SIG-M5 (cell line): ENCODE results near the gene SDHAF4.
"Not testable (repeated sequence)": the region's sequence is repeated elsewhere in the genome, so short reads cannot be mapped to it uniquely, and the experiment has no call there.

ENCODE experiments used
- DNase-seq: peaks from one replicate; lab custom pipeline; 2025; lab: John Stamatoyannopoulos, UW

SDHAF4 gene

DNA sequence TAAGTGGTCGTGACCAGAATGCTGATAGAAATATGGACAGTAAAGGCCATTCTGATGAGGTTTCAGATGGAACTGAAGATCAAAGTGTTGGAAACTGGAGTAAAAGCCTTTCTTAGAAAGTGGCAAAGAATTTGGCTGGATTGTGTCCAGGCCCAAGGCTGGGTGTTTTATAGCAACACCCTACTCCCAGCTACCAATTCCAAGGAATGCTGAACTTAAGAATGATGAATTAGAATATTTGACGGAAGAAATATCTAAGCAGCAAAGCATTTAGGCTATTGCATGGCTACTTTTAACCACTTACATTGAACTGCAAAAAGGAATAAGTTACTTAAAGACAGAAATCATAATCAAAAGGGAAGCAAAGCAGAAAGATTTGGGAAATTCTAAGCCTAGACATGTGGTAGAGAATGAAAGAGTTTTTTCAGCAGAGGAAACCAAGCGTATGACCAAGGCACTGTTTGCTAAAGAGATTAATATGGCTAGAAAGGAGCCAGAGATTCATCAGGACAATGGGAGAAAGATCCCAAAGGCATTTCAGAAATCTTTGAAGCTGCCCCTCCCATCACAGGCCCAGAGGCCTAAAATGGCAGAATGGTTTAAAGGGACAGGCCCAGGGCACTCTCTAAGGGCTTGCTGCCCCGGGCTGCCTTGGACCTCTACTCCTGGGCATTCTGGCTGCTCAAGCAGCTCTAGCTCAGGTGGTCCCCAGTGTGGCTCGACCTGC is 25.8 kb downstream of the SDHAF4 start:
- no peak for DNase-seq

DNA sequence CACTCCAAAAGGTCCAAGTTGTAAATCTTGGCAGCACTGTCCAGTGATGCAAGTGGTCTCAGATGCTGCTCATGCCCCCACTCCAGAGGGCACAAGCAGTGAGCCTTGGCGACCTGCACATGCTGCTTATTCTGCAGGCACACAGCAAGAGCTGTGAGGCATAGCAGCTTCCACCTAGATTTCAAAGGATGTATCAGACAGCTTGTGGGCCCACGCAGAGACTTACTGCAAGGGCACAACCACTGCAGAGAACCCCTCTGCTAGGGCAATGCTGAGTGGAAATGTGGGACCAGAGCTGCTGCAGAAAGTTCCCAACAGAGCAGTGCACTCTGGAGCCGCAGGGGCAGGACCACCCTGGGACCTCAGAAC is 26.4 kb downstream of the SDHAF4 start:
- no peak for DNase-seq

DNA sequence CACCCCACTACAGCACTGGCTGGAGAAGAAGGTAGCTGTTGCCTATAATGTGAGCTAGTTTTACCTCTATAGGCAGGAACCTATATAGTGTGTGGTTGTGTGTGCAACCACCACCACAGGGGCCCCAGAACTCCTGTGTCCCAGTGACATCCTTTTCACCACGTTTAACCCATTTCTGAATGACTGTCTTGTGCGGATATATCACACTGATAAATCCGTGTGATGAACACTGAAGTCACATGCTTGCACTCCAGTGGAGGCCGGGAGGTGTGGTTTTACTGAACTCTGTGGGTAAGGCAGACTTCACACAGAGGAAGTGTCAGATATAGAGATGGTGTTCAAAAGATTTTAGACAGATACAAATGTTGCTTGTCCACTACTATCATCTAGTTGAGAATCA is 32.5 kb downstream of the SDHAF4 start:
- no peak for DNase-seq

DNA sequence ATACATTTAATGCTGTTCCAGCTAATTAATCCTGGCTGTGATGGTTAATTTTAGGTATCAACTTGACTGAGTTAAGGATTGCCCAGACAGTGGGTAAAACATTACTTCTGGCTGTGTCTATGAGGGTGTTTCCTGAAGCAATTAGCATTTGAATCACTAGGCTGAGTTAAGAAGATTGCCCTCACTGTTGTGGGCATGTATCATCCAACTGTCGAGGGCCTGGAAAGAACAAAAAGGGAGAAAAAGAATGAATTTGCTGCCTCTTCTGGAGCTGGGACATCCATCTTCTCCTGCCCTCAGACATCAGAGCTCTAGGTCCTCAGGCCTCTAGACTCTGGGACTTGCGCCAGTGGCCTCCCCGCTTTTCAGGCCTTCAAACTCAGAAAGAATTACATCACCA is 34.3 kb downstream of the SDHAF4 start:
- DNase-seq, result no peak

DNA sequence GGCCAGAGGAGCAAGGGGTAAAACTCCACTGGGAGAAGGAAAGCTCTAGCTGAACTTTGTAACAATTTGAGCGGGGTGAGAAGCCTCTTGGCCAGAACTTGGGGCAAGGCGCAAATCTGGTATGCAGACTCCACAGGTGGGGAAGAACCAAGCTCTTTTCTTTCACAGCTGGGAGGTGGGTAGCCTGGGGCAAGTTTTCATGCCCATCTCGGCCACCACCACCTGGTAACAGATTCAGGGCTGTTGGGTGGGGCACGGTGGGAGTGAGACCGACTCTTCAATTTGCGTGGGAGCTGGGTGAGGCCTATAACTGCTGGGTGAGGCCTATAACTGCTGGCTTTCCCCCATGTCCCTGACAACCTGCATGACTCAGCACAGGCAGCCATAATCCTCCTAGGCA is 37.5 kb downstream of the SDHAF4 start:
- DNase-seq, result no peak

DNA sequence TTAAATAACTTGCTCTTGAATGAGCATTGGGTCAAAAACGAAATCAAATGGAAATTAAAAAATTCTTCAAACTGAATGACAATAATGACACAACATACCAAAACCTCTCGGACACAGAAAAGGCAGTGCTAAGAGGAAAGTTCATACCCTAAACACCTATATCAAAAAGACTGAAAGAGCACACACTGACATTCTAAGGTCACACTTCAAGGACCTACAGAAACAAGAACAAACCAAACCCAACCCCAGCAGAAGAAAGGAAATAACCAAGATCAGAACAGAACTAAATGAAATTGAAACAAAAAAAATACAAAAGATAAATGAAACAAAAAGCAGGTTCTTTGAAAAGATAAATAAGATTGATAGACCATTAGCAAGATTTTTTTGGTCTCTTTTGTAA is 40.6 kb downstream of the SDHAF4 start:
- not testable (repeated sequence) for DNase-seq

DNA sequence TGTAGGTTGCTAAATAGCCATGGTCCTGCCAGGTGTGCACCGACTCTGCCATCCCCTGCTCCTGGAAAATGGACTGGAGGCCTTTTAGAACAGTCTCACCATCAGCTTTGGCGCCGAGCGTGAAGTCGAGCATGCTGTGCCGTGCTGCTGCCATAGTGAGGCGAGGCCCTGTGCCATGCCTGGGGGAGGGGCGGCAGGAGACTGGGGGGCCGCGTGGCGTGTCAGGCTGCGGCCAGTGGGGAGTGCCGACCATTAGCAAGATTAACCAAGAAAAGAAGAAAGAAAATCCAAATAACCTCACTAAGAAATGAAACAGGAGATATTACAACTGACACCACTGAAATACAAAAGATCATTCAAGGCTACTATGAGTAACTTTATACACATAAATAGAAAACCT is 42.5 kb downstream of the SDHAF4 start:
- DNase-seq, result not testable (repeated sequence)

DNA sequence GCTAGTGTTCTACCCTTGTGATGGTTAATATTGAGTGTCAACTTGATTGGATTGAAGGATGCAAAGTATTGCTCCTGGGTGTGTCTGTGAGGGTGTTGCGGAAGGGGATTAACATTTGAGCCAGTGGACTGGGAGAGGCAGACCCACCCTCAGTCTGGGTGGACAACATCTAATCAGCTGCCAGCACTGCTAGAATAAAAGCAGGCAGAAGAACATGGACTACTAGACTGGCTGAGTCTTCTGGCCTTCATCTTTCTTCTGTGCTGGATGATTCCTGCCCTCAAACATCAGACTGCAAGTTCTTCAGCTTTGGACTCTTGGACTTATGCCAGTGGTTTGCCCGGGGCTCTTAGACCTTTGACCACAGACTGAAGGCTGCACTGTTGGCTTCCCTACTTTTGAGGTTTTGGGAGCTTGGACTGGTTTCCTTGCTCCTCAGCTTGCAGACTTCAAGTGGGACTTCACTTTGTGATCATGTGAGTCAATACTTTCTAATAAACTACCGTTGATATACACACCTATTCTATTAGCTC is 50.1 kb downstream of the SDHAF4 start:
- no peak for DNase-seq

DNA sequence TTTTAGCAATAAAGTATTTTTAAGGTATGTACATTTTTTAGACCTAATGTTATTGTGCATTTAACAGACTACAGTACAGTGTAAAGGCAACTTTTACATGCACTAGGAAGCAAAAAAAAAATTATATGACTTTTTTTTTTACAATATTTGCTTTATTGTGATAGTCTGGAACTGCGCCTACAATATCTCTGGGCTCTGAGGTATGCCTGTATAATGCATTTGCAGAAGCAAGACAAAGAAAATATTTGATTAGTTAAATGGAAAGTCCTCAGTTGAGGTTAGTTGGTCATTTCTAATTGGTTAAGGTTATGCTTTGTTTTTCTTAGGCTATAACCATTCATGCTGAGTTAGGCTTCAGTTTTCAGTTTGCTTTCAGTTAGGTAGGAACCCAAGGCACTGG is 54.0 kb downstream of the SDHAF4 start:
- DNase-seq, result no peak

DNA sequence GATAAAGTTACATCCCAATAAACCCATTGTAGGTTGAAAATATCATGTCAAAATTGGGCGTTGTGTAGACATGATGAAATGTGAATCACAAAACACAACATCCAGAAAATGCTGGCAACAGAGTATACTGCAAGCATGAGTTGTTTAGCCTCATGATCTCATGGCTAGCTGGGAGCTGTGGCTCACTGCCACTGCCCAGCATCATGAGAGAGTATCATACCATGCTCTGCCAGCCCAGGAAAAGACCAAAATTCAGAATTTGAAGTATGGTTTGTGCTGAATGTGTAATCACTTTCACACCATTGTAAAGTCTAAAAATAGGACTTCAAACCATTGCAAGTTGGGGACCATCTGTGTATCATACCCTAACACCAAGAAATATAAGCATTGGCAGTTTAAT is 55.7 kb downstream of the SDHAF4 start:
- no peak for DNase-seq

DNA sequence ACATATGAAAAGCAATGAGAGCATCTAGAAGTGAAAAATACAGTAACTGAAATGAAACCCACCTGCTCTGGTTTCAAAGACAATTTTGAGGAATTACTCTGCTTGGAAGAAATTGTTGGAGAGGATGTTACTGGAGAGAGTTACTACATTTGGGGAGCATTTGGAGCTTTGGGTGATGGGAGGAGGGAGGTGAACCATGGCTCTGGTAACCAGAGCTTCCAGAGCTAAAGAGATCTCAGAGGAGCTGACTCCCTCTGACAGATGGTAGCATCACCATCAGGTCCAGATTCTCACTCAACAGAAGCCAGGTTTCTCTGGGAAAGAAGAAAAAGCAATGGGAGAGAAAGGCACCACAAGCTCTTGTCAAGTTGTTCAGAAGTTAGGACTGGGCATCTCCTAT is 58.7 kb downstream of the SDHAF4 start:
- DNase-seq, result no peak

DNA sequence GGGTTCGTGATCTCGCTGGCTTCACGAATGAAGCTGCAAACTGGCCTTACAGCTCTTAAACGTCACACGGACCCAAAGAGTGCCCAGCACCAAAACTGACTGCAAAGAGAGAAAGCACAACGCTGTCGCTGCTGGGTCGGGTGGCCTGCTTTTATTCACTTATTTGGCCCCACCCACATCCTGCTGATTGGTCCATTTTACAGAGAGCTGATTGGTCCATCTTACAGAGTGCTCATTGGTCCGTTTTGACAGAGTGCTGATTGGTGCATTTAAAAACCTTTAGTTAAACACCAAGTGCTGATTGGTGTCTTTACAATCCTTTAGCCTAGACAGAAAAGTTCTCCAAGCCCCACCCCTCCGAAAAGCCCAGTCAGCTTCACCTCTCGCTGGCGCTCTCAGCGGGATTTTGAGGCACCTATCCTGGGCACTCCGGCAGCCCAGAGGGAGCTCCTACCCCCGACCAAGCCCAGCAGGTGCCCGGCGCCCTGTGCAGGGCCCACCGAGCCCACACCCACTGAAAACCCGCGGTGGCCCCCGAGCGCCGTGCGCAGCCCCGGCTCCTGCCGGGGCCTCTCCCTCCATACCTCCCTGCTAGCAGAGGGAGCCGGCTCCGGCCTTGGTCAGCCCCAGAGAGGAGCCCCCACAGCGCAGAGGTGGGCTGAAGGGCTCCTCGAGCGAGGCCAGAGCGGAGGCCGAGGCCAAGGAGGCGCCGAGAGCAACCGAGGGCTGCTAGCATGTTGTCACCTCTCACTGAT is 60.9 kb downstream of the SDHAF4 start:
- no peak for DNase-seq

DNA sequence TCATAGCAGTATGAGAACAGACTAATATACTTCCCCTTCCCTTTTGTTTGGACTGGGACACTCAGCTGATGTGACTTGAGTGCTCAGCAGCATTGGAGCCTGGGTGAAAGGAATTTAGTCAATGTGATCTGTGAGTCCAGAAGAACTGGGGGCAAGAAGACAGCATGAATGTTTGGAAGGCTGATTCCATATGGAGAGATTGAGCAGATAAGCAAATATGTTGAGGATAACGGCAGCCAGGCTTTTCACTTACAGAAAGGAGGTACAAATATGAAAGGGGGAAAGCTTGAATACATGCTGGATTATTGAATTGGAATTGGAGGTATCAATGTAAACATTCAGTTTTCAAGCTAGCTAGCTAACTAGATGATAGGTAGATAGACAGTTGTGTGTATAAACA is 63.2 kb downstream of the SDHAF4 start:
- DNase-seq, result no peak

DNA sequence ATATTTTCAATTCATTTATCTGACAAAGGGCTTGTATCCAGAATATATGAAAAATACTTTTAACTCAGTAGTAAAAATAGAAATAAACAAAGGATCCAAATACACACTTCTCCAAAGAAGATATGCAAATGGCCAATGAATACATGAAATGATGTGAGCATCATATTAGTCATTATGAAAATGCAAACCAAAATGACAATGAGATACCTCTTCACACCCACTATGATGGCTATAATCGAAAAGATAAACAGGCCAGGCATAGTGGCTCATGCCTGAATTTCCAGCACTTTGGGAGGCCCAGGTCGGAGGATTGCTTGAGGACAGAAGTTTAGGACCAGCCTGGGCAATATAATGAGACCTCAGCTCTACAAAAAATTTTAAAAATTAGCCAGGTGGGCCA is 67.1 kb downstream of the SDHAF4 start:
- DNase-seq, result no peak

DNA sequence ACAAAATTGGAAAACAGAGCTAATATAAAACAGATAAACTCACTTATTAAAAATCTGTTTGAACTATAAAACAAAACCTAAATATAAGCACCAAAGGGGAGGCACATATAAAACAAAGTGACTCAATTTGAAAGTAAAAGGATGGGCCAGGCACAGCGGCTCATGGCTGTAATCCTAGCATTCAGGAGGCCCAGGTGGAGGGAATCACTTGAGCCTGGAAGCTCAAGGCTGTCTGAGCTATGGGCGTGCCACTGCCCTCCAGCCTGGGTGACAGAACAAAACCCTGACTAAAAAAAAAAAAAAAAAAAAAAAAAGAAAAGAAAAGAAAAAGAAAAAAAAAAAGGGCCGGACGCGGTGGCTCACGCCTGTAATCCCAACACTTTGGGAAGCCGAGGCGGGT is 69.9 kb downstream of the SDHAF4 start:
- no peak for DNase-seq

DNA sequence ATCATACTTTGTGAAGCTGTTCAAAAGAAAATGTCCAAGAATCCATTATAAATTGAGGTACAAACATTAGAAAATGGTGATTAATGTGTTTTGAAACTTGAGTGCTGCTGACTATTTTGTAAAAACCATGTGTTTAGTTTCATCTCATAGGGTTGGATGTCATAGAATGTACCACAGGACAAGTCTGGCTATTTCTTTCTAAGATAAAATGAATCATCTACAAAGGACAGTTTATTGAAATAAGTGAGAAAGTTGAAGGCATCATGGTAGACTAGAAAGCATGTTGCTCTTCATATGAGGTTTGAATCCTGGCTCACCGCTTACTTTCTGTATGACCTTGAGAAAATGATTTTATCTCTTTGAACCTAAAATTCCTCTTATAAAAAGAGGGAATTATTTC is 71.7 kb downstream of the SDHAF4 start:
- DNase-seq, result no peak
